ENCODE results near the gene G3BP1.

GRCh38 chr5:151772846-151773561, 1.2 kb downstream of the G3BP1 start:
- TF ChIP-seq CTCF (conservative IDR thresholded peaks at IDR 0.05; ENCODE audit: low read length) (no peak), EZH2phosphoT487 (IDR thresholded peaks at IDR 0.05; ENCODE audit: borderline replicate concordance) (no peak)

All from Loucy (cell line).